HG02678 (cell line): ENCODE measurements around the gene ZRANB1.

Experiments
- ATAC-seq: cut with Tn5 transposase; IDR thresholded peaks from one replicate; pipeline ENCODE4 v1.9.1; 2021; ENCODE audit warnings: mild to moderate bottlenecking, moderate library complexity; ENCODE audit not compliant: unreplicated experiment

Gene ZRANB1

GRCh38 chr10:125016611-125017202 lies 74.8 kb downstream of the ZRANB1 start:
- no peak for ATAC-seq

DNA sequence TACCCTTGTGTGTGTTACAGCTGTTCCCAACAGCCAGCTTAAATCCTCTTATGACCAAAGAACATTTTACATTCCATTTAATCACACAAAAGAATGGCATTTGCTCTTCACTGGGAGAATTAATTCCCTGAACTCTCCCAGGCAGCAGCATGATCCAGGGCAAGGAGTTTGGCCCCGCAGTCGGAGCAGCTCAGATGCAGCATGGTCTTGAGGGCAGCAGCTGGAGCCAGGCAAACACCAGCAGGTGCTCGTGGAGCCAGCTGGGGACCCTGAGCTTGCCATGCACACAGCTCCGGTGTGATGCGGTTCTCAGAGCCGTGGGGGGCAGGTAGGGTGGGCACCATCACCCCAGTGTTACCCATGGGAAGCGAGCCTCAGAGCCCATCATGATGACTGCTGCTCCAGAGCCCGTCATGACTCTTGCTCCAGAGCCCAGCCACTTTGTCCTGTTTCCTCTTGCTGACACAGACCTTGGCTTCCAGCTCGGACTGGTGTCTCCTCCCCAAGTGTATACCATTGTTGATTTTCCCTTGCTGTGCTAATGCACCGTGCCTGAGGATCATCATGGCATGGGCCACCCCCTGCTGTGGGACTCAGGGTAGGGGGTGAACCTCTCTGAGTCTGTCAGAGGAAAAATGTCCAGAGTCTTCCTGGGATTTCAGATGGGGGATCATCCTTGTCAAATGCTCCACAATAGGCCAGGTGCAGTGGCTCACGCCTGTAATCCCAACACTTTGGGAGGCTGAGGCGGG lies 75.8 kb downstream of the ZRANB1 start:
- no peak for ATAC-seq

DNA sequence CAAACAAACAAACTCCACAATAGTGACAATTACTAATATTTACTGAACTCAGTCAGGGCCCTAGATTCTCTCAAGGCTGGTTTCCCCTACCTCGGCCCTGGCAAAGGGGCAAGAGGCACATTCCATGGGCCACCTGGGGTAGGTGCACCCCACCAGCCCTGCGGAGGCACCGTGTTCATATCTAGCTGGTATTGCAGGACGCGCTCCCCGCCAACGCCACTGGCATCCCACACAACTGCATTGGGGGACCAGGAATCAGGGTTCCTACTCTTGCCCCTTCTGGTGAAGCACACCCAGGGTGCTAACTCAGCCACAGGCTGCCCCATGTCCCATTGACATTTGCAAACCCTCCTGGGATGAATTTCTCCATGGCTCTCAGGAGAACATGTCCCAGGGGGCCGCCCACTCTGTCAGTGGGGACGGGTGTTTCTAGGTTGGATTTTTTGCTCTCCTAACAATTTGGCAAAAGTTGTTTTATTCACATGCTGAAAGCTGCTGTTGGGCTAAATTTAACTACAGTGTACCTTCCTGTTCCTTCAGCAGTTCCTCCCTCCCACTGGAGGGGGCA lies 76.7 kb downstream of the ZRANB1 start:
- ATAC-seq = no peak

GRCh38 chr10:125020386-125020785 lies 78.5 kb downstream of the ZRANB1 start:
- ATAC-seq = no peak

GRCh38 chr10:125020871-125021270 lies 78.9 kb downstream of the ZRANB1 start:
- no peak for ATAC-seq

DNA sequence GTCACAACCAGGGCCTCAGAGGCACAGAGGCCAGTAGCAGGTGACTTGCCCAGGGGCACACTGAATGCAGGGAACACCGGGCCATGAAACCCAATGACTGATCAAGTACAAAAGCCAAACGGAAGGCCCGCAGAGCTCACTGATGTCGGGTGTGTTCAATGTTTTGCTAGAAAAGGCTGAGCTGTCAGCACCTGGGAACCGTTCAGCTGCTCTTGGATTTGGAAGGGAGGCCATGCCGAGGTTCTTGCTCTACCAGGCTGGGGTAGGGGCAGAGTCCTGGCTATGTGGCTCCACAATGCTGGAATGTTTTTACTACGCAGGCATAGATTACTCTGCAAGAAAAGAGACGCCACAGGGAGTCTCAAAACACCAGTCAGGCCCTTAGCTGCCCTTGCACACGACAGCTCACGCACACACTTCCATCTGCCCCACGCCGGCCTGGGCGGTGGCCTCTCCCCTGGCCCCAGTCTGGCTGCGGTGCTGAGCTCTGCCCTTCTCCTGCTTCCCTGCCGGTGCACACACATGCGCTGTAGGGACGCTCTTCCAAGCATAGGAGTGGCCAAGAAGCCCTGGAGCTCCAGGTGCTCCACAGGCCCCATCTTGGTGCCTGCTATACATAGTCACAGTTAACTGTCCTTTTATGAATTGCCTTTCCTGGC lies 79.9 kb downstream of the ZRANB1 start:
- no peak for ATAC-seq

- no peak for ATAC-seq
These were observed 80.7 kb downstream of the ZRANB1 start for GRCh38 chr10:125022671-125023070.

DNA sequence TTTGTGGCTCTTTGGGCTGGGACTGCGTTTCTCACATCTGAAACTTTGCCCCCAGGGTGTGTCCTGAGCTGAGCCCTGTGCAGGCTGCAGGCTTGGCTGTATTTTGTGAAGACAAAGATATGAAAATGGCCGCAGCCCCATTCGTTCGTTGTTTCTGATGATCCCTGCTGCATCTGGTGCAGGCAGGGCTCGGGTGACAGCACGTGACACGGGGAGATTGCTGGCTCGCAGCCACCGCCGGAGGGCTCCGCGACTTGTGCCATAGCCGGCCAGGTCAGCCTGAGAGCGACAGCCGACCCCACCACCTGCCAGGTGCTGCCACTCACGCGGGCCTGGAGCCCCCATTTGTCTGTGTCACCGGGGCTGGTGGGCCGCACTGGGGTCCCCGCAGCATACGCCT lies 81.3 kb downstream of the ZRANB1 start:
- no peak for ATAC-seq

GRCh38 chr10:125023862-125024496 lies 82.1 kb downstream of the ZRANB1 start:
- no peak for ATAC-seq

DNA sequence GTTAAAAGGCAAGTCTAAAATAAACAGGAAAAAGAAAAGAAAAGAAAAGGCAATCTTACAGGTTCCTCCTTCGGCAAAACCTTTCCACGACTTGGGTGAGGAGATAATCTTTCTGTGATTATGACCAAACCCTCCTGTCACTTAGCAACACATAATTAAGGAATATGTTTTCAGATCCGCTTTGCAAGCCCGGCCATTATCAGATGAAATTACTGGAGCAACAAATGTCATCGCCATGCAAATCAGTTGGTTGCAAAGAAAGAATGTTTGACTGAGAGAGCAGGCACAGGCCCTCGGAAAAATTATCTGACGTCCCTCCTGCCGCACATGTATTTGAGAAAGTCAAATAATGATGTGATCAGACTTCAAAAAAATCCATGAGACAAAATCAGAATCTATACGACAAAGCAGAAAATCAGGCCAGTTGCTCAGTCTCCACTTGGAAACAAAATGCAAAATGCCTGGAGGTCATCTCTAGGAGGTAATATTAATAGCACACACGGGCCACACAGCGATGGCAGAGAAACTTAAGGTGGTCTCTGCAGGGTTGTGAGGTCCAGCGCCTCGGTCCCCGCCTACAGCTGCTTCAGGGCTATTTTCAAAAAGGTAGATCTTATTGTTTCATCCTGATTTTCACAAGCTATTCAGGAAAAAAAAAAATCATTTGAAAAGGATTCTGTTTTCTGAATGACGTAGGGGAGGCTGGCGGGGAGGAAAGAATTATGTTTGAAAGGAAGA lies 82.7 kb downstream of the ZRANB1 start:
- ATAC-seq = no peak

- ATAC-seq = no peak
These were observed 83.4 kb downstream of the ZRANB1 start for GRCh38 chr10:125025341-125025740.

DNA sequence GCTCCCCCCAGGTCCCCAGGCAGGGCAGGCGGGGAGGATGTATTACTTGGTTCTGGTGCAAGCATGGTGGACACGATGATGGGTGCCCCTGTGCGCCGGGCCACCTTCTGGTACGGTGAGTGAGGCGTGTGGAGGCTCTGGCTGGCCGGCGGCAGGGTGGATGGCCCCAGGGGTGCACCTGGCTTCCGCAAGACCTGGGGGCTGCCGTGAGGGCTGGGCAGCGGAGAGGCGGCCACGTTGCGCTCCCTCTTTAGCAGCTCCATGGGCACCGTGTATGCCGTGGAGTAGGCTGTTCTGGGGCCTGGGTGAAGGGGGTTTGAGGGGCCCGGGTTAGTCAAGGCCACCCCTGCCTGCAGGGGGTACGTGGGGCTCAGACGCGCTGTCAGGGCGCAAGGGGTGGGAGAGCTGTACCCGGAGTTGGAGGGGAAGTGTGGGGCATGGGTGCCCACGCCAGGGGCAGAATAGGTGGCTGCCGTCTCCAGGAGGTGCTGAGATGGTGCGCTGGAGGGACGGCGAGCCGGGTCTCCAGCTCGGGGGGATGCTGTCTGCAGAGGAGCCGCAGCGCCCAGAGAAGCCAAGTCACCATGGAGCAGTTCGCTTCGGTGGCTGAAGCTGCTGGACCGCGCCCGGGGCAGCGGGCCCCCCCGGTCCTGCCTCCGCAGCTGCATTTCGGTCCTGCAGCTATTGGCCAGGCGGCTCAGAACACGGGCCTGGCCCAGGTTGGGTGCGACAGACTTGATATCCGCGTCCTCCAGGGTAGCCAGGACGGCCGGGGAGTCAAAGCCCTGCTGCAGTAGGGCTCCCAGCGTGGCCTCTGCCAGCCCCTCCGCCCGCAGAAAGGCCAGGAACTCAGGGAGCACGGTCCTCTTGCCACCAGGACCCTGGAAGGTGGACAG lies 84.4 kb downstream of the ZRANB1 start:
- ATAC-seq = no peak

DNA sequence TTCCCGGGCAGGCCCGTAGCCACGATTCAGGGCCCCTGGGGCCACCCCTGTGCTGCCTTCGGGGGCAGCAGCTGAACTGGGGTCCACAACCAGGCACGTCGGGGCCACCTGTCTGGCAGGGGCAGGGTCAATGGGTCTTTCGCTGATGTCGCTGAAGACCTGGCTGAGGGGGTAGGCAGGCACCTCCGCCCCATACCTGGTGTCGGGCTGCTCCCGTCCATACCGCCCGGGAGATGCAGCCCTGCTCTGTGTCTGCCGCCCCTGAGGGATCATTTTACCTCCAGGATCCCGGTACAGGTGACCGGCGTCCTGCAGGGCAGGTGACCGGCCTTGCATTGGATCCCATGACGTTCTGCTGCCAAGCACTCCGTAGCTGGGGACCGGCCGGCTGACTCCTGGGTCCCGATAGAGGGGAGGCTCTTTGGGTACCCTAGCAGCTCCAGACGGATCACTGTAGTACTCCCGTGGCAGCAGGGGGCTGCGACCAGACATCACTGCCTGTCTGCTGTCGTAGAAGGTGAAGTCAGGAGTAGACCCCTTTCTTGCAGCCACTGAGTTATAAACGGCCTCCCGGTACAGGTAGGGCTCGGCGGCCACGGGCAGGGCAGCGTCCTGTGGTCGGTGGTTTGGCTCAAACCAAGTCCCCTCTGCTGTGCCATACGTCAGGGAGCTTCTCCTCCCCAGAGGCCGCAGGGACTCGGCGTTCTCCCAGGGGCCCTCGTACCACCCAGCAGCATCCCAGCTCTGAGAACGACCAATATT lies 85.2 kb downstream of the ZRANB1 start:
- ATAC-seq = no peak

GRCh38 chr10:125027871-125028869 lies 86.2 kb downstream of the ZRANB1 start:
- no peak for ATAC-seq

GRCh38 chr10:125029584-125030242 lies 87.8 kb downstream of the ZRANB1 start:
- ATAC-seq = no peak

DNA sequence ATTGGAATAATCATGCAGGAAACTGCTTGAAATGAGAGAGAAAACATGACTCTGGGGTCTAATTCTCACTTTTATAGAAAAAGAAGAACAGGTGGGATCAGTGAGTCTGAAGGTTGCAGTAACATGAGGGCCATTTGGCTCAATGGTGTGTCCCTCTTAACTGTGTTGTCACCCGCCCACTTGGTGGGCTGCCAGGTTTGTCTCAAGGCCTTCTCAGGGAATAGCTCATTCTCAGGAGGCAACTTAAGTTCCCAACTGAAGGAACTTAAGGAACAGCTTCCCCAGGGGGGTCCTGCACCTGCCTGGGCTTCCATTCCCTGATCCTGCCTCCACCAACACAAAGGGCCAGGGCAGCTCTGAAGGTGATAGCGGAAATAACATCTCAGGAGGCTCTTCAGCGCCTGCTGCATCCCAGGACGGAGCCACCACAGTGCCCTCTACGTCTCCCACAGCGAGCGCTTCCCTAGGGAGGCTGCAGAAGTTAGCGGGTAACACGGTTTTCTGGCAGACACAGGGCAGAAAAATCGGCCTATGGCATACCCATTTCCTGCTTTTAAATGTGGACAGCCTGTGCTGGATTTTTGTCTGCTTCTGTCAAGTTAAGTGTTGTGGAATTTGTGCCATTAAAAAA lies 88.8 kb downstream of the ZRANB1 start:
- ATAC-seq = no peak
